Kasumi-1 (cell line): ENCODE data around the gene SRSF1.
A peak's percentile ranks its signal among the peaks of the same experiment; 100 is the strongest.

ENCODE experiments used
- DNase-seq, 2 experiments: peaks; one replicate each; lab custom pipeline; 2025; lab: John Stamatoyannopoulos, UW

The SRSF1 gene

DNA sequence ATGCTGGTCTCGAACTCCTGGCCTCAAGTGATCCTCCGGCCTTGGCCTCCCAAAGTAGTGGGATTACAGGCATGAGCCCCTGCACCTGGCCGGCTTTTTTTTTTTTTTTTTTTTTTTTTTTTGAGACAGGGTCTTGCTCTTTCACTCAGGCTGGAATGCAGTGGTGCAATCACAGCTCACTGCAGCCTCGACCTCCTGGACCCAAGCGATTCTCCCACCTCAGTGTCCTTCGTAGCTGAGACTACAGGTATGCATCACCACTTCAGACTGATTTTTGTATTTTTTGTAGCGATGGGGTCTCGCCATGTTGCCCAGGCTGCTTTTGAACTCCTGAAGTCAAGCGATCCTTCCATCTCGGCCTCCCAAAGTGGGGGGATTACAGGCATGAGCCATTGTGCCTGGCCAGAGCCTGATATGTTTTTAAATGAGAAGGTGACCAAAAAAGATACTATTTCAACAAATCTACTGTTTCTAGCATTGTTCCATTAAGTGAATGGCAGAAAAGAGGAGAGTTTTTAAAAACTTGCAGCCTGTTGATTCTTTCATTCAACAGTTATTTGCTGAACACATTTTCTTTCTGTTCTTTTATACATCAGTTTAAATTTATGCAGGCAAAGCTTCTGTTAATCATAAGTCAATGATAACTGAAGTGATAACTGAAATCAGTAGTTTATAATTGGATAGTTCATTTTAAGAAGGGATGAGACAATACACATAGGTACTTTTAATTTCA, 3.2 kb upstream of the SRSF1 start:
- DNase-seq = no peak

DNA sequence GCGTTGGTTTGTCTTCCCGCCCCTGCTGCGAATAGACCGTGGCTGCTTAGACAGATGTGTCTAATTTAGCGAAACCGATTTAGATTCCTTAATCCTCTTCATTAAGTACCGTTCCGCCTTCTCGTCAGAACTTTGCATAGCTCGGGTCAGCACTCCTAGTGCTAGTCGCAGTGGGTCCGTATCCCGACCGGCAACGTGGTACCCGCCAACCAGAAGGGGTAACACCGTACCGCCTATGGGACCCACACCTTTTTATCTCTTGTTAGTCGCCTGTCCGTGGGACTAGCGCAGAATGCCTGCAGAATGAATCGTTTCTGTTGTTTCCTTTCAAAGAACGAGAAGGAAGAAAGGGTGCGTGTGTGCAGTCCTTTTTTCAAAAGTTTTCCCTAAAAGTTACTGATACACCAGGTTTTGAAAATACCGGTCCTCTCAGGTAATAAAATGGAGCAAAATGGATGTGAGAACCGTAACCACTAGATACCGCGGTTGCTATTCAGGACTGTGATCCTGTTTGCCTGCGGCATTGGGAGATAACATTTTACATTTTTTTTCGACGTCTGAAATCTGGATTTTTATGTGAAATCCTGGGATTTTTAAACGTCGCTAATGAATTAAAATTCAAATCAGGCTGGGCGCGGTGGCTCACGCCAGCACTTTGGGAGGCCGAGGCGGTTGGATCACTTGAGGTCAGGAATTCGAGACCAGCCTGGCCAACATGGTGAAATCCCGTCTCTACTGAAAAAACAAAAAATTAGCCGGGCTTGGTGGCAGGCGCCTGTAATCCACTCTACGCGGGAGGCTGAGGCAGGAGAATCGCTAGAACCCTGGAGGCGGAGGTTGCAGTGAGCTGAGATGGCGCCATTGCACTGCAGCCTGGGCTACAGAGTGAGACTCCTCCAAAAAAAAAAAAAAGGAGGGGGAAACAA, 998 bp upstream of the SRSF1 start:
- DNase-seq = no peak

DNA sequence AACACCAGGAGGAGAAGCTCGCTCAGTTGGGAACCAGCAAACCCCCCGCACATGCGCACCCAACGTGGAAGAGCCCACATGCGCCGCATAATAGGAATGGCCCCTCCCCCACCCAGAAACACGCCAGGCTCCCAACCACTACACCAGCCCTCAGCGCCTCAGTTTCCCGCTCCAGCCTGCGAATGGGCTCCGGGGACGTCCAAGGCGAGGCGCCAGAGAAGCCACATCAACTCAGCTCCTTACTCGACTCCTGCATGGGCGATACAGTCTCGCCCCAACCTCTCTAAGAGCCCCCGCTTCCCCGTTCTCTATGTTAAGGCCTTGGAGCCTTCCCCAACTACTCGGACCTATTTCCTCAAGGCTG, 504 bp downstream of the SRSF1 start:
- DNase-seq = peak; percentile 57 to 68

DNA sequence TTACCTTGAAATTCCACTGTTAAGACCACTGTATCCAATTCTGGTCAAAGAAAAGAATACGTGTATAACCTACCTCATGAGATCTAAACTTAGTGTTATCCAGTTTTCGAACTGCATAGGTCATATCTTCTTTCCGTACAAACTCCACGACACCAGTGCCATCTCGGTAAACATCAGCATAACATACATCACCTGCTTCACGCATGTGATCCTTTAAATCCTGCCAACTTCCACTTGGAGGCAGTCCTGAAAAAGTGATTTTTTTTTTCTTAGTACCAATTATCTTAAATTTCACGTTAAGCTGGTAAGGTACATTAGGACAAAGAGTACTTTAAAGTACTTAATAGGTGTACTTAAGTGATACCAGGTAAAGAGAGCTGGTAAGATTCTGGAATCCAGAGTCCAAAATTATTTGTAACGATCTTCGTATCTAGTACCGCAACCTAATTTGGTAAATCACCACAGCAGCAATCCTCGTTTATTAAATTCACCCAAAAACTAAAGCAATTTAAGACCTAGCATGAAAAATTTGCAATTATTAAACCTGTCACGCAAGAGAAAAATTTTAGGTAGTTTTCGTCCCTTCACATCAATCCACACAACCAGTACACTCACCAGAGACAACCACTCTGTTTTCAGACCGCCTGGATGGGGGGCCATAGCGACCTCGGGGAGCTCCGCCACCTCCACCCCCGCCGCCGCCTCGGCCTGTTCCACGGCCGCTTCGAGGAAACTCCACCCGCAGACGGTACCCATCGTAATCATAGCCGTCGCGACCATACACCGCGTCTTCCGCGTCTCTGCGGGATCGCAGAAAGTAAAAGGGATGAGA, 1.1 kb downstream of the SRSF1 start:
- peak in 1 of 2 experiments; percentile 13 for DNase-seq

DNA sequence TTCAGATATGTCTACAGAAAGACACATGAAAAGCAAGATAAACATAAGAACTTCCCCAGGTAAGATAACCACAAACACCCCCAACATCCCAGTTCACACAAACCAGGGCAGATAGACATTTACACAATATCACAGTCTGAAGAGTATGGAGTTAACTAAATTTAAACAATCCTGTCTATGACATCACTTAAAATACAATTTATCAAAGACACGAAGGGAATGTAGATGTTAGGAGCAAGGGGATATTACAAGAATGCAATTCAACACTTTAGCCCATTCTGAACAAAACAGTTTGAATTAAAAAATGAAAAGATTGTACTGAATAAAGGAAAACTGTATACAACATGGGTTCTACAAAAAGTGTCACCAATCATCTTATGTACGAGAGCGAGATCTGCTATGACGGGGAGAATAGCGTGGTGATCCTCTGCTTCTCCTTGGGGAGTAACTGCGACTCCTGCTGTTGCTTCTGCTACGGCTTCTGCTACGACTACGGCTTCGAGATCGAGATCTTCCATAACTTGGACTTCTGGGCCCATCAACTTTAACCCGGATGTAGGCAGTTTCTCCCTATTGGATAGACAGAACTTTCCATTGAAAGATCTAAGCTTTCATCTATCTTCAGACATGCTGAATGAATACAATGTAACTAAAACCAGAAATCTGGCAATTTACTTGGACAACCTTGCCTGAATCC, 1.9 kb downstream of the SRSF1 start:
- DNase-seq = peak; percentile 23 to 31

DNA sequence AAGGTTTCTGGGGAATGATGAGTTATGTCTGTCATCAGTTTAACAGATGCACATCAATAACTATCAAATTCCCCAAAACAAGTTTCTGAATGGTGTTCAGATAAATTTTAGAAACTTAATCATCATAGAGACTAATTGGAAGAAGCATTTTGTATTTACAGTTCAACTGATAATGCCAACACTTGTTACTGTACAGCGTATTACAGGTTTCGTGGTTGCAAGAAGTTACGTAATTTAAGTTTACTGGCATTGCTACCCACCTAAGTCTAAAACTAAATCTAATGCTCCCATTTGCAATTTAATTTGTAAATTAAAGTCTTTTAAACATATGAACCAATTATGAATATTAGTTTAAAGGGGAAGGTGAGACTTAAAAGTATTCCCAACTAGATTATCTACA, 3.0 kb downstream of the SRSF1 start:
- DNase-seq = no peak

DNA sequence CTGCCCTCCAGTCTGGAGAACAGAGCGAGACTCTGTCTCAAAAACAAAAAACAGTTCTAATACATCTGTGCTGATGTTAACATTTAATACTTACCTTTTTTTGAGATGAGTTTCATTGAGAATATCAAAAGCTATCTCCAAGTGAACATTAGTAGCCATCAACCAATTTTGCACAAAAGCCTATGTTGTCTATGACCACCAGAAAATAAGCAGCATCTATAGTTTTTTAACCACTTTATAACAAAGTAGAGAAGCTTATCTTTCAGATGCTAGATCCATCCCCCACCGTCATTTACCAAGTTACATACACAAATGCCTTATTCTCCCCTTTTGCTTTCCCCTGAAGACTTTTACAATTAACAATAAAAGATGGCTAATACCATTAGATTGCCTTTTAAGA, 4.1 kb downstream of the SRSF1 start:
- no peak for DNase-seq

DNA sequence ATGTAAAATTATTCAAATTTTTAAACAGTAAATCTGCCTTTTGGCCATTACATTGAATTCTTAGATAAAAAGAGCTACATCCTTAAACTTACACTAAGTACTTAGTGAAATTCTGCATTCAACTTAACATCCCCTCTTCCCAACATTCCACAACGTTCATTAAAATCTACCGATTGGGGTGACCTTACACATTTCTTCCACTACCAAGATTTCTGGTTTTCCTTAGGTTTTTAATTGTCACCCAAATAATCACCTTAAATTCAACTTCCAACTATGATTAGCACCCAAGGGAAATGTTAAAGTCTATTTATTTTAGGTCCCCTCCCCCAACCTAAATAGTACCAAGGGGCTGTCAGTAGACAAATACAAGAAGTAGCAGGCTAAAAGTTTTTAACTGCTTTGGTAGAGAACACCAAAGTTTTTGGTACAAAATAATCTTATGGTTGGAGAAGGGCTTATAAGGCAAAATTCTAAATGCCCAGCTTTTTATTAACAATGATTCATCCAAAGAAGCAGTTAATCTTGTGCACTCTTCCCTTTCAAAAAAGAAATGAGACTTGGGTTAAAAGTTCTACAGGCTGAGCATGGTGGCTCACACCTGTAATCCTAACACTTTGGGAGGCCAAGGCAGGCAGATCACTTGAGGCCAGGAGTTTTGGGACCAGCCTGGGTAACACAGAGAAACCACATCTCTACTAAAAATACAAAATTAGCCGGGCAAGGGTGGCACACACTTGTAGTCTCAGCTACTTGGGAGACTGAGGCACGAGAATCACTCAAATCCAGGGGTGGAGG, 4.7 kb downstream of the SRSF1 start:
- no peak for DNase-seq

DNA sequence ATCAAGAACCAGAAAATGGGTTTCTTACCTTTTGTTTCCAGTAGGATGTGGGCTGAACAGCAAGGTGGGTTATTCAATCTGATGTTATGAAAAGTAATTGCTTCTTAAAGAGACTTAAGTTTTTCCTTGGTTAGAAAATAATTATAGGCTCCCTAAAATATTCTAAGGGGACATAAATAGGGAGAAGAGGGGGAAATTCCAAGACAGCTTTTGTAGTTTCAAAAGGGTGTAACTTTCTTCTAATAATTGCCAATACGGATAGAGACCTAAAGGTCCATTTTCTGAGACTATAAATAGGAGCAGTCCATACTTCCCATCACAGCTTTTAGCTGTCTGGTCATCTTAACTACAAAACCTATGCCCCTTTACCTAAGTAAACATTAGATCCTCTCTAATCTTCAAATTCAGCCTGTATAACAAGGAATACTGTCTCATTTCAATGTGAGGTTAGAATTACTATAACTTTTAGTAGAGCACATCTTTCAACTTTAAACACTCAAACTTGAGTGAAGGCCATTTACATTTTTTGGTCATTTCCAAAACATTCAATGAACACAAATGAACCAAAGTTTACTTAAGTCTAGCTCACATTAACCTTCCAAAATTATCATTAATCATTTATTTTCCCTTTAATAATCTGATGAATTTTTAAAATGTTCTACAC, 5.5 kb downstream of the SRSF1 start:
- DNase-seq = no peak

DNA sequence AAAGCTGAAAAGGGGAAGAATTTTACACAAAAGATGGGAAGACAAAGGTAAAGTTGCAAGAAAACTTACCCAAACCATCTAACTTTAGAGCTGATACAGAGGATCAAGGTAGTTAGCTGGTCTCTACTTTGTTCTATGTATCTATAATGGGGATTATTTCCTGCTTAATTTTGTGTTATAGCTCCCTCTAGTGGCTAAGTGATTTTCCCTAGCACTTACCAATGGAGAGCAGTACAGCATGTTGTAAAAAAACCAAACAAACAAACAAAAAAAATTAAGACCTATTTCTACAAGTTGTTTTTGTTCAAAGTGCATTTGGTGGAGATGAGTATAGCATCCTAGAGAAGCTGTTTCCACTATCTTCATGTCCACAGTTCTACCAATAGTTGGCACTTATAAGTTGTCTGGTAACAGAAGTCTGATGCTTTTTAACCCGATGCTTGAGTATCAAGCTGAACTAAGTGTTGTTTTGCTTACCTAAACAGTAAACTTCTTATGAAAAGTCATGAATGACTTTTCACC, 7.5 kb downstream of the SRSF1 start:
- peak; percentile 67 to 82 for DNase-seq

DNA sequence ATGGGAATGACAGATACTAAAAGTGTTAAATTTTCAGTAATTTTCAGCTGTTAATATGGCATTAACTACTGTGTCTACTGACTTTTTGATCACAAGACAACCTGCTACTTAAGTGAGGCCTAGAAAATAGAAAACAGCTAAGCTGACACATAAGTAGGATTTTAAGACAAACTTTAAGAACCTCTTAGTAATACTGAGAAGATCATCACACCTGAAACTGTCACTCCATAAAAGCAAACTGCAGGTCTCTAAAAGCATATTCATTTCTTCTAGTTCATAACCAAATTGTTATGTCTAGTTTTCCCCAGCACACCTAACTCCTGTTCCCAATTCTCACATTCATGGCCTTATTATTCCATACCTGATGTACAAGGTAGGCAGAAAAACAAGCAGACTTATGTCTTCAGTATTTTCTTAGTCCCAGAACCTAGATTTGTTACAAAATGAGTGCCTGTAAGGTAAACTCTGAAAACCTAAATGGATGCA, 8.0 kb downstream of the SRSF1 start:
- no peak for DNase-seq

DNA sequence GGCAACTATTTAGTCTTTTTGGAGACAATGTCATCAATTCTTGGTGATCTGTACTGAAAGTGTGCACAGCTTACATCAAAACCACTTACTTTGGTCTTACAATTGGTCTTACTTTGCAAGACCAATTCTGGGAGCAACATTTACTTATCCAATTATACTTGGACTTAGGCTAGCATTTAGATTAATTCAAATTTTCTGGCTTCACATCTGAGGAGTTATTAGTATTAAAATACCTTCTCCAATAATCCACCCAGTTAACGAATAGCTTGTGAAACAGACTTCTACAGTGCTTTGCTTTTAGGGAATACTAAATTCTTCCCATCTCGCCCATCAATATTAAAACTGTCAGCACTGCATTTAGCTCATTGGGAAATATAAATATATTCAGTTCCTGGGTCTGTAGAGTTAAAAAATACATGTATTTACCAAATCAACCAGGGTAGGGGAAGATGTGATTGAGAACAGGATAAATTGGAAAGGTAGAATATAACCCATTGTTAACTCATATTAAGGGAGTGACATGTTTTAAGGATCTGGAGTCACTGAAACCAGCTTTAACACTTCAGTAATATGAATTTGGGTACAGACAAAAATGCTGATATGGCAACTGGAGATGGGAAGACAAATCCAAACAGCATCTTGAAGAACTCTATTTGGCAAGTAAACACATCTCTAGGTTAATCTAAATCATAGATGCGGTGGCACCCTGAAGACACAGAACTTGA, 9.8 kb downstream of the SRSF1 start:
- no peak for DNase-seq

DNA sequence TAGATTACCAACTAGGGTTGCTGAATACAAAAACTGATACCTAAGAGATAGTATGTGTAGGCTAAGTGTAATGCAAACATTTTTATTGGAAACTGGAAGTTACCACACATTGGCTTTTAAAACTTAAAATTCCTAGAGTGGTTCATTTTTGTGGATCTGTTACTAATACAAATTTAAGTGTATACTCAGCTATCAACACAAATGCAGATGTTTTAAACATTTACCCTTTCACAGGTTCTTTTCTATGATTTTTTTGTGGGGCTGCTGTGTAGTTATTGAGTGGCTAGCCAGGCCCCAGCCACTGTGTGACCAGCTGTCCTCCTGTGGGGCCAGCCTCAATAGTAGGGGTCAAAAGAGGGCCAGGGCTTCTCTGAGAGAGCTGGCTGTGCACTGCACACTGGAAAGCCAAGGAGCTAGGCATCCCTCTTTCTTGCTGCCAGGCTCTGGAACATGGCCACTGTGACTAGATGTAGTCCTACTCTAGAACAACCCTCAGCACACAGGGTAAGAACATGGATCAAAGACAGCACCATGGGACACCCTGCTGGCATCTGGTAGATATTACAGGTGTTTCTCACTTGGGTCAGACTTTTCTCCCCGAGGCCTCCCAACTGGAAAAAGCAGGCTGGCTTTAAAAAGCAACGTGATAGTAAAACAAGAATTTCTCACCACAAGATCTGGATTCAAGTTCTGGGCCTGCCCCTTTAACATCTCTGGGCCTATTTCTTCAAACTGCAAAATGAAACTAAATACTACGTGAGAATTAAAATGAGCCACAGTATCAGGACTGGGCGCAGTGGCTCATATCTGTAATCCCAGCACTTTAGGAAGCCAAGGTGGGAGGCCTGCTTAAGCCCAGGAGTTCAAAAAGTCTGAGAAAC, 11.7 kb downstream of the SRSF1 start:
- DNase-seq = peak; percentile 86 to 89

DNA sequence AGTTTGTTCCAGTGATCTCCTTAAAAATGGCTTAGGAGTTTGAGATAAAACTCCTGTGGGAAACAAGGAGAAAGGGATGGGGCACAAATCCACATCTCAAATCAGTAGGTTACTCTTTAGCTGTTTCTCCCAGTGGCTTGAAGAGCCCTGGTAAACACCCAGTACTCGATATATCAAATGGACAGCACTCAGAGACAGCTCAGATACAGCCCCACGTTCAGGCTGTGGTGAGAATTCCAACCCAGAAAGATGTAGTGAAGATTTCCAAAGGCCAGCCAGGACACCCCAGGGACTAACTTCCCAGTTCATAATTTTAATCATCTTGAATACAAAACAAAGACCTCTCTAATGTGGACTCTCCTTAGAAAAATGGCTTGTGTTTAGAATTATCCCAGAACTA, 12.6 kb downstream of the SRSF1 start:
- DNase-seq = no peak

DNA sequence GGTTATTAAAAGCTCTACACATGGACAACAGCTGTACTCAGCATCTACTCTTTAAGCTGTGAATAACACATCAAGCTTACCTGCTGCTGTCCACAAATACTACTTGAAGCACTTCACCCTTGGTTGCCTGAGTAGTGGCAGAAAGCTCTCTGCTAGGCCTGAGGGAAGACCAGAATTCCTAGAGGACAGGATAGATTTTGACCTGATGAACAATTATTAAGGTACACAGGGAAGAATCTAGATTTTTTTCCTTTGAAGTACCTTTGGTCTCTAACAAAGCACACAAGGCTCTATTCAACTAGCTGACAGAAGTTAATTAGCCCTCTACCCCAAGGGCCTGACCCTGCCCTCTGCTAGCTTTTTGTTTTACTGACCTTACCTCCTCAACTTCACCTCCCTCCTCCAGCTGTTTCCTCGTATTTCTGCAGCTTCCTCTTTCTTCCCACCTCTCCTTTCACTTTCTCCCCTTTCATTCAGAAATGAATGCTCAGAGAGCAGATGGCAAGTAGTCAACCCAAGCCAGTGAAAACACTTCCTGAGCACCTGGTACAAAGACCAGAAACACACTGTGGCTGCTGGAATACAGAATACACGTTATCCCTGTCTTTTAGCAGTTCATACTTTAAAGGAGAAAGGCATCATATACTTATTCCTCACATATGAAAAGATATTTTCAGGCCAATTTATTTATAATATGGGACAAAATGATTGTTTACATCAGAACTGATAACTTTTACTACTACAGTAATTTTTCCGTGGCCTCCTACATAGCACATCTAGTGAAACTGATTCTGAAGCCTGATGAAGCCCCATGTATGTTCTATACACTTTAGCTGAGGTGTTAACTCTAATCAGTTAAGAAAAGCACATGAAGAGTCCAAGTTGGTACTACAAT, 13.3 kb downstream of the SRSF1 start:
- DNase-seq = peak; percentile 66 to 68

DNA sequence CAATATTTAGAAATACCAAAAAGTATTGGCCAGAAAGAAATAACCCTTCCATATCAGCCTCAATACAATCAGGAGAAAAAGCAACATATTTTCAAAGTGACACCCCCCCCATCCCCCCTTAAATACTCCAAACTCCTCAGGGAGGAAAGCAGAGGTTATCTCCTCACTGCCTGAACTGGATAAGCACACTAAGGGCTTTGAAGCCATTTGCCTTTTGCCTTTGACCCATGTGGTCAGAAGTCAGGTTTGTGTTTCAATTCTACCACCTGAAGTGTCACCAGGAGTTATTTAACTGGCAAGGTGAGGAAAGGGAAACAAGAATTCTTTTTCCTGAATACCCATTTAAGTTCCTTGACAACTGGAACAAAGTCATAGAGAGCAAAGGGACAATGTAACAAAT, 15.5 kb downstream of the SRSF1 start:
- DNase-seq = no peak

DNA sequence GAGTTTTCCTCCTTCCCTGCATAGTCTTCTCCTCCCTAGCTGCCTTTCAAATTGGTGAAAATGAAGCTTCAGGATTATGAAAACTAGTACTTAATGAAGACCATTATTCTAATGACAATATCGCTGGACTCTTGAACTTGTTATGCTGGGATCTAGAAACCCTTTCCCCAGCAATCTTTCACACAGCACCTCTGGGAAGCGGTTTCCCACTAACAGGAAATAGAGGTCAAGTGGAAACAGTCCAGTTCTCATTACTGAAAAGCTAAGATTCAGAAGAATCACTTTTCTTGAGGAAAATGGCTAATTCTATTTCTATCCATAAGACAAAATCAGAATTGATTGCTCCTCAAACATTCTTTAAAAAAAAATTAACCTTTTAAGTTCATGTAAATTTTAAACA, 17.0 kb downstream of the SRSF1 start:
- no peak for DNase-seq
